Suprapubic skin (tissue), 4 donors: ENCODE data around the gene NUDT4B.
"Not testable (repeated sequence)": the region's sequence is repeated elsewhere in the genome, so short reads cannot be mapped to it uniquely, and the experiment has no call there.

Source experiments
- CTCF ChIP-seq, 2 donors: fragments of 200-600 bp in 1 of 2; fragments of 450-650 bp in 1 of 2; sonication (generic) in 1 of 2; IDR thresholded peaks; one replicate each; pipeline ENCODE4 v1.5.1; 2016 to 2019; ENCODE audit warnings: antibody characterized with exemption in 2 of 2, mild to moderate bottlenecking in 1 of 2, moderate library complexity in 1 of 2
- EP300 ChIP-seq: sonication (generic); formaldehyde crosslinking; IDR thresholded peaks from one replicate; pipeline ENCODE4 v1.6.1; 2017; ENCODE audit warnings: antibody characterized with exemption
- POLR2A ChIP-seq, 2 donors: fragments of 450-650 bp; IDR thresholded peaks; one replicate each; pipeline ENCODE4 v1.6.1; 2017; ENCODE audit warnings: antibody characterized with exemption in 2 of 2, mild to moderate bottlenecking in 2 of 2, moderate library complexity in 2 of 2
- POLR2AphosphoS5 ChIP-seq, 3 donors: sonication (generic); formaldehyde crosslinking; IDR thresholded peaks; one replicate each; pipeline ENCODE4 v1.6.1; 2017; ENCODE audit warnings: antibody characterized with exemption in 3 of 3

GRCh38 chr1:148702242-148702641, 46.3 kb upstream of the NUDT4B start:
- TF ChIP-seq CTCF (IDR thresholded peaks at IDR 0.05); EP300; POLR2A (IDR thresholded peaks at IDR 0.05); POLR2AphosphoS5 (IDR thresholded peaks at IDR 0.05): not testable (repeated sequence)
